H1 (cell line): ENCODE measurements around the gene RAP2A. TPM values are rescaled to one million over a fixed set of nuclear protein-coding genes. Genes with fewer than 3 reads are reported as not detected.

Experiments
- CTCF ChIA-PET: fragments of 300-600 bp; sonication (Branson Sonifier 250); formaldehyde crosslinking; loops from one replicate; lab custom pipeline; 2021; ENCODE audit not compliant: partially characterized antibody; lab: Charles Lee
- POLR2A ChIA-PET: fragments of 300-600 bp; sonication (Branson Sonifier 250); formaldehyde crosslinking; loops from one replicate; lab custom pipeline; 2021; ENCODE audit warnings: inconsistent platforms; ENCODE audit not compliant: partially characterized antibody; lab: Charles Lee
- DNase-seq, 2 experiments: peaks; one replicate each; pipeline versions ENCODE4 v3.0.0 to v3.0.0-alpha.2; 2010 to 2022; ENCODE audit warnings: low spot score in 2 of 2, low read depth in 1 of 2, mixed read lengths in 1 of 2
- FAIRE-seq: peaks from 2 replicates; lab custom pipeline; 2011; peaks lifted over from hg19 to GRCh38; lab: Jason Lieb, UNC
- H2AFZ ChIP-seq: 2 replicates; pipeline ENCODE4 v1.8.1; 2012; ENCODE audit warnings: low read length, inconsistent platforms
- H2AK5ac ChIP-seq: 2 replicates; pipeline ENCODE4 v1.6.1; 2013; ENCODE audit warnings: low read depth, low read length
- H2BK120ac ChIP-seq: replicated peaks from 2 replicates; pipeline ENCODE3; 2013; ENCODE audit warnings: low read depth, low read length, inconsistent platforms
- H2BK12ac ChIP-seq: 2 replicates; pipeline ENCODE4 v1.6.1; 2013; ENCODE audit warnings: low read depth, low read length
- H2BK15ac ChIP-seq: 2 replicates; pipeline ENCODE4 v1.6.1; 2013; ENCODE audit warnings: low read length
- H2BK20ac ChIP-seq: 2 replicates; pipeline ENCODE4 v1.6.1; 2013; ENCODE audit warnings: low read length
- H2BK5ac ChIP-seq: 2 replicates; pipeline ENCODE4 v1.6.1; 2013; ENCODE audit warnings: low read depth, low read length
- H3K14ac ChIP-seq: 2 replicates; pipeline ENCODE4 v1.6.1; 2013; ENCODE audit warnings: inconsistent platforms; ENCODE audit not compliant: insufficient read length
- H3K18ac ChIP-seq: 2 replicates; pipeline ENCODE4 v1.6.1; 2013; ENCODE audit warnings: low read length; ENCODE audit errors: extremely low read depth
- H3K23ac ChIP-seq: 2 replicates; pipeline ENCODE4 v1.6.1; 2013; ENCODE audit warnings: inconsistent platforms; ENCODE audit not compliant: insufficient read length
- H3K23me2 ChIP-seq: 2 replicates; pipeline ENCODE4 v1.6.1; 2013; ENCODE audit warnings: low read depth, low read length
- H3K27ac ChIP-seq: 2 replicates; pipeline ENCODE4 v1.6.1; 2011; ENCODE audit warnings: low read depth, low read length, inconsistent platforms
- H3K27me3 ChIP-seq, 4 experiments: replicated peaks in 1 of 4; 1 replicate in 1 of 4; 2 replicates in 3 of 4; pipeline versions ENCODE4 v1.6.1 to v1.8.1; 2011 to 2013; ENCODE audit warnings: low read length in 3 of 4, mild to moderate bottlenecking in 3 of 4, inconsistent platforms in 2 of 4, mixed read lengths in 2 of 4, moderate library complexity in 1 of 4; ENCODE audit not compliant: control insufficient read depth in 3 of 4, insufficient read depth in 3 of 4; ENCODE audit errors: extremely low read depth in 1 of 4
- H3K36me3 ChIP-seq, 4 experiments: 2 replicates each; pipeline versions ENCODE4 v1.6.1 to v1.8.1; 2011 to 2013; ENCODE audit warnings: mild to moderate bottlenecking in 4 of 4, low read length in 3 of 4, moderate library complexity in 2 of 4, control low read depth in 1 of 4, inconsistent platforms in 1 of 4; ENCODE audit not compliant: insufficient read depth in 4 of 4, control insufficient read depth in 2 of 4
- H3K4ac ChIP-seq: replicated peaks from 2 replicates; pipeline ENCODE3; 2013; ENCODE audit warnings: low read length, low read depth, mixed read lengths, inconsistent platforms; ENCODE audit not compliant: insufficient read length
- H3K4me1 ChIP-seq, 4 experiments: replicated peaks in 1 of 4; 1 replicate in 1 of 4; 2 replicates in 3 of 4; pipeline versions ENCODE4 v1.6.1 to v1.8.1; 2011 to 2013; ENCODE audit warnings: low read length in 3 of 4, inconsistent platforms in 2 of 4, mixed read lengths in 1 of 4; ENCODE audit not compliant: insufficient read depth in 4 of 4, control insufficient read depth in 3 of 4
- H3K4me2 ChIP-seq, 2 experiments: 2 replicates each; pipeline versions ENCODE4 v1.6.1 to v1.8.1; 2011 to 2013; ENCODE audit warnings: low read depth in 2 of 2, low read length in 2 of 2, control low read depth in 1 of 2, inconsistent platforms in 1 of 2, mild to moderate bottlenecking in 1 of 2; ENCODE audit not compliant: insufficient read depth in 1 of 2
- H3K4me3 ChIP-seq, 4 experiments: fragments of 200-600, 300-600 bp in 1 of 4; sonication (generic), shearing (Covaris generic), sonication (Bioruptor Twin) in 1 of 4; 2 replicates each; pipeline versions ENCODE4 v1.5.1 to v1.8.1; 2011 to 2016; ENCODE audit warnings: low read length in 4 of 4, low read depth in 3 of 4, control low read depth in 2 of 4, inconsistent platforms in 2 of 4, mild to moderate bottlenecking in 2 of 4, mixed read lengths in 1 of 4, moderate library complexity in 1 of 4; ENCODE audit not compliant: insufficient read depth in 2 of 4; ENCODE audit errors: extremely low read depth in 1 of 4
- H3K56ac ChIP-seq: replicated peaks from 2 replicates; pipeline ENCODE3; 2013; ENCODE audit warnings: low read depth, mild to moderate bottlenecking, mixed read lengths, low read length, inconsistent platforms; ENCODE audit not compliant: insufficient read length
- H3K79me1 ChIP-seq: 2 replicates; pipeline ENCODE4 v1.6.1; 2013; ENCODE audit warnings: low read depth, low read length, control low read depth
- H3K79me2 ChIP-seq, 2 experiments: 2 replicates each; pipeline versions ENCODE4 v1.6.1 to v1.8.1; 2012 to 2013; ENCODE audit warnings: low read length in 2 of 2, mild to moderate bottlenecking in 2 of 2, inconsistent platforms in 1 of 2; ENCODE audit not compliant: insufficient read depth in 2 of 2, control insufficient read depth in 1 of 2
- H3K9ac ChIP-seq, 4 experiments: replicated peaks in 1 of 4; 1 replicate in 1 of 4; 2 replicates in 3 of 4; pipeline versions ENCODE4 v1.6.1 to v1.8.1; 2011 to 2013; ENCODE audit warnings: low read depth in 3 of 4, low read length in 3 of 4, control low read depth in 2 of 4, mild to moderate bottlenecking in 2 of 4, moderate library complexity in 2 of 4, inconsistent platforms in 1 of 4; ENCODE audit errors: extremely low read depth in 1 of 4
- H3K9me3 ChIP-seq, 2 experiments: 2 replicates each; pipeline versions ENCODE4 v1.6.1 to v1.8.1; 2012 to 2013; ENCODE audit warnings: mild to moderate bottlenecking in 2 of 2, moderate library complexity in 2 of 2, control low read depth in 1 of 2, inconsistent platforms in 1 of 2, low read depth in 1 of 2, low read length in 1 of 2, mixed read lengths in 1 of 2; ENCODE audit not compliant: insufficient read depth in 2 of 2
- H4K20me1 ChIP-seq, 2 experiments: replicated peaks in 1 of 2; 2 replicates each; pipeline versions ENCODE3 to v1.8.1; 2011 to 2013; ENCODE audit warnings: inconsistent platforms in 2 of 2, low read length in 2 of 2, mild to moderate bottlenecking in 1 of 2; ENCODE audit not compliant: insufficient read depth in 2 of 2, control insufficient read depth in 1 of 2
- H4K5ac ChIP-seq: 2 replicates; pipeline ENCODE4 v1.6.1; 2013; ENCODE audit warnings: low read length, low read depth, mixed read lengths, inconsistent platforms; ENCODE audit not compliant: insufficient read length
- H4K8ac ChIP-seq: 2 replicates; pipeline ENCODE4 v1.8.0; 2013; ENCODE audit warnings: mild to moderate bottlenecking, moderate library complexity, low read length, inconsistent platforms; ENCODE audit not compliant: insufficient read depth; ENCODE audit errors: extremely low read depth
- H4K91ac ChIP-seq: replicated peaks from 2 replicates; pipeline ENCODE3; 2013; ENCODE audit warnings: low read length, mixed read lengths, inconsistent platforms; ENCODE audit not compliant: insufficient read length
- BCL11A ChIP-seq, 2 experiments: IDR thresholded peaks; one replicate each; pipeline ENCODE4 v1.6.1; 2011; ENCODE audit warnings: low read depth in 2 of 2, low read length in 2 of 2, mild to moderate bottlenecking in 2 of 2
- EZH2 ChIP-seq: fragments of 200-600 bp; sonication (generic); IDR thresholded peaks from 2 replicates; pipeline ENCODE4 v1.7.1; 2012; ENCODE audit warnings: low read depth, mild to moderate bottlenecking, moderate library complexity, low read length, inconsistent platforms; ENCODE audit not compliant: severe bottlenecking
- HDAC2 ChIP-seq, 2 experiments: fragments of 300-600 bp in 1 of 2; sonication (generic) in 1 of 2; IDR thresholded peaks; 2 replicates each; pipeline ENCODE4 v1.6.1; 2011 to 2012; ENCODE audit warnings: low read depth in 2 of 2, low read length in 2 of 2, mild to moderate bottlenecking in 2 of 2, moderate library complexity in 2 of 2, borderline replicate concordance in 1 of 2, inconsistent platforms in 1 of 2
- MAFK ChIP-seq: IDR thresholded peaks from 2 replicates; pipeline ENCODE4 v1.6.1; 2012; ENCODE audit warnings: low read depth, mild to moderate bottlenecking, improper control_type of control experiment, low read length
- NRF1 ChIP-seq: IDR thresholded peaks from 2 replicates; pipeline ENCODE4 v1.6.1; 2011; ENCODE audit warnings: mild to moderate bottlenecking, low read depth, low read length, improper control_type of control experiment
- RAD21 ChIP-seq, 2 experiments: IDR thresholded peaks in 1 of 2; conservative IDR thresholded peaks in 1 of 2; 2 replicates each; pipeline ENCODE4 v1.6.1; 2011; ENCODE audit warnings: low read depth in 2 of 2, low read length in 2 of 2, improper control_type of control experiment in 1 of 2, inconsistent platforms in 1 of 2, mild to moderate bottlenecking in 1 of 2, moderate library complexity in 1 of 2
- SAP30 ChIP-seq: fragments of 300-600 bp; sonication (generic); IDR thresholded peaks from 2 replicates; pipeline ENCODE4 v1.7.1; 2012; ENCODE audit warnings: low read length, moderate library complexity, mild to moderate bottlenecking, inconsistent platforms; ENCODE audit not compliant: insufficient read depth, insufficient replicate concordance
- SIRT6 ChIP-seq: IDR thresholded peaks from one replicate; pipeline ENCODE4 v1.7.1; 2012; ENCODE audit warnings: low read length, inconsistent platforms
- SIX5 ChIP-seq: IDR thresholded peaks from 2 replicates; pipeline ENCODE4 v1.6.1; 2011; ENCODE audit warnings: mild to moderate bottlenecking, low read depth, low read length
- SRF ChIP-seq: IDR thresholded peaks from 2 replicates; pipeline ENCODE4 v1.6.1; 2011; ENCODE audit warnings: mild to moderate bottlenecking, low read depth, low read length, moderate library complexity
- TEAD4 ChIP-seq: IDR thresholded peaks from 2 replicates; pipeline ENCODE4 v1.6.1; 2012; ENCODE audit warnings: low read depth, low read length, inconsistent platforms, mixed read lengths
- polyA plus RNA-seq, 7 experiments: library from polyadenylated mRNA; depleted of rRNA in 3 of 7; stranded (reverse) in 5 of 7; unstranded in 2 of 7; fragments of >200 nt in 5 of 7; fragments of 200-250 nt in 2 of 7; gene quantifications; 1 replicate in 5 of 7; 2 replicates in 1 of 7; 4 replicates in 1 of 7; pipeline versions ENCODE4 v1.2.1 to v1.2.3, GENCODE V29; 2011 to 2013; ENCODE audit warnings: missing spikeins in 2 of 7, mixed read lengths in 2 of 7
- total RNA-seq: library from RNA; stranded (reverse); fragmentation: NEBNext Ultra II Directional; extraction: Animal tissue kit (Norgen Biotek cat#: 25700); gene quantifications from 2 replicates; pipeline ENCODE4 v1.2.1, GENCODE V29; 2021

RAP2A gene
- total and polyA plus RNA-seq, 2 of the 8 experiments (the other 6 are each of a cell fraction or from before 2014, with no cell fraction given), result 8.4 to 43.4 TPM

GRCh38 chr13:97385146-97385545 is 48.8 kb upstream of the RAP2A start:
- Histone ChIP-seq H2BK5ac (no peak overlapping the region), H3K18ac (no peak overlapping the region), H4K8ac (no peak overlapping the region), H2AK5ac (no peak overlapping the region), H3K4me1 (no peaks in the 10 kb centered on the region), H4K5ac (no peak overlapping the region), H2BK15ac (no peak overlapping the region), H3K27me3 (no peaks in the 10 kb centered on the region), H3K14ac (no peak overlapping the region), H3K79me1 (no peaks in the 10 kb centered on the region), H3K4me3 (no peak overlapping the region), H3K27ac (no peak overlapping the region), H2BK20ac (no peak overlapping the region), H3K56ac (no peak overlapping the region), H3K9me3 (no peaks in the 10 kb centered on the region), H3K4me2 (no peak overlapping the region), H3K4ac (no peak overlapping the region), H3K79me2 (no peaks in the 10 kb centered on the region), H4K20me1 (no peaks in the 10 kb centered on the region), H2BK12ac (no peak overlapping the region), H3K23ac (no peak overlapping the region), H3K23me2 (no peaks in the 10 kb centered on the region), H3K36me3 (no peaks in the 10 kb centered on the region), H3K9ac (no peak overlapping the region), H4K91ac (no peak overlapping the region), H2AFZ (no peak overlapping the region), H2BK120ac (no peak overlapping the region)
- TF ChIP-seq SRF, result no peak
- no peak for TF ChIP-seq TEAD4
- TF ChIP-seq BCL11A (IDR thresholded peaks at IDR 0.05; ENCODE audit: low read depth in 2 of 2, low read length in 2 of 2), result no peak
- no peak for TF ChIP-seq EZH2
- TF ChIP-seq SIRT6, result no peak
- no peak for TF ChIP-seq MAFK
- no peak for TF ChIP-seq SAP30
- no peak for TF ChIP-seq RAD21 (IDR thresholded peaks at IDR 0.05 in 1 of 2, conservative IDR thresholded peaks at IDR 0.05 in 1 of 2; ENCODE audit: low read depth in 2 of 2, low read length in 2 of 2)
- TF ChIP-seq HDAC2 (IDR thresholded peaks at IDR 0.05; ENCODE audit: borderline replicate concordance in 1 of 2, low read depth in 2 of 2, low read length in 2 of 2), result no peak
- TF ChIP-seq SIX5, result no peak
- TF ChIP-seq NRF1, result no peak
- FAIRE-seq, result no peak
- ChIA-PET CTCF (interaction anchor here (0.6 to 1.0 kb wide), 3 partner anchors 21 to 203 kb away, joined by 3 to 4 read pairs (median 4); no protein-coding TSS in a partner anchor), POLR2A (no interaction called here)
- no peak for DNase-seq
